NCI-H1092 treated with DMSO at 0.1 percent for 48 hours (cell line): ENCODE data around the gene ASIC1.

ENCODE experiments used
- DNase-seq: peaks from one replicate; lab custom pipeline; 2025; lab: John Stamatoyannopoulos, UW

Gene ASIC1

DNA sequence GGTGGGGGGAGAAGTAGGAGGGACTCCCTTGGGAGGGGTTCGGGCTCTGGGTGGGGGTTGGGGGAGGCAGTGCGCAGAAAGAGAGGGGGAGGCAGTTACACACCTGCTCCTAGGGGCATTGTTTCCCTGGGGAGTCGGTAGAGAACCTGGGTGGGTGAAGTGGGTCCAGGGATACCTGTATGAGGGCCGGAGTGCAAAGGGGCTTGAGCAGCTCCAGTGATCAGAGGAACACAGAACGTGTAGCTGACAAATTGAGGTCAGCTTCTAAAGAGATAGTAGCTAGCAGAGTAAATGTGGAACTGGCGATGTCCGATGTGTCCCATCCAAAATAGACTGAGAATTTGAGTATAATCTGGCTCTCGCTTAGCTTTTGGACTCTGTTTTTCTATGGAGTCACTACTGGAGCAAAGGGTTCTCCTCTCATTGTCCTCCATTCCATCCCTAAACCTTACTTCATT is 28.2 kb downstream of the ASIC1 start:
- peak; percentile 62 for DNase-seq

DNA sequence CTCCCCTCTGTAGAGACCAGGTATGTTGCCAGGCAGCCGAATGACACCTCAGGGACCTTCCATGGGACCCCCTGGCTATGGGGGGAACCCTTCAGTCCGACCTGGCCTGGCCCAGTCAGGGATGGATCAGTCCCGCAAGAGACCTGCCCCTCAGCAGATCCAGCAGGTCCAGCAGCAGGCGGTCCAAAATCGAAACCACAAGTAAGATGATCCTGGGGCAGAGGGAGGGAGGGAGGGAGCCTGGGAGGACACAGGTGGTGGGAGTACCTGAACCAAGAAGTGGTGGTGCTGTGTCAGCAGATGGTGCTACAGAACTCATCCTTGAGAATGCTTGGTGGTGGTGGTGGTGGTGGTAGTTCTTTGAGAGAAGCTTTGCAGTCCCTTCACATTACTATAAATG is 28.8 kb downstream of the ASIC1 start:
- no peak for DNase-seq

DNA sequence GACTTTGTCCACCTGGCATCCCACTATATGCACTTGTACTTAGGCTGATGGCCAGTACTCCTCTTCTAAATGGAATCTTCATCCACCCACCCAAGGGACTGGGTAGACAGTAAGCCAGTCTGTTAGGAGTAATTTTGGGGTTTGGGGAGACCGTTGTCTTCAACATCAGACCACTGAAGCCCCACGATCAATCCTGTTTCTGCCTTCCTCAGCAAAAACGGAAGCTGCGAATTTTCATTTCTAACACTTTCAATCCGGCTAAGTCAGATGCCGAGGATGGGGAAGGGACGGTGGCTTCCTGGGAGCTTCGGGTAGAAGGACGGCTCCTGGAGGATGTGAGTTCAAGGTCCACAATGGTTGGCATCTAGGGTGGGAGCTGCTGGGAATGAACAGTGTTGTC is 29.8 kb downstream of the ASIC1 start:
- DNase-seq, result no peak

DNA sequence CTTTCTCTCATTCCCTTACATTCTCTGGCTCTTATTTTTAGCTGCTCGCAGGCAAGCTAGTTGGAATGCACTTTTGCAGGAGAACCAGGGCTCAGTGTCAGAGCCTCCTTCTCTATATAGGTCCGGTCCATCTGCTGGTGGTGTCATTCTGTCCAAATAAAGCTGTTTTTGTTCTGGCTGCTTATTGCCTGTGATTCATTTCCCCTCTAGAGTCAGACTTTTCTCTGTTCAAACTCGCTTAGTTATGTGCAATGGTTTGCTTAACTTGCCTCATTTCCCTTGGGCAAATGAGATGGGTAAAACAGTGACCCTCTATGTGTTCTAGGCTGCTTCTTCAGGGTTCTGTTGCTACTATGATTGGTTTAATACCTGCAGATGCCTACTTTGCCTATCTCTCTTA is 30.6 kb downstream of the ASIC1 start:
- DNase-seq, result no peak

DNA sequence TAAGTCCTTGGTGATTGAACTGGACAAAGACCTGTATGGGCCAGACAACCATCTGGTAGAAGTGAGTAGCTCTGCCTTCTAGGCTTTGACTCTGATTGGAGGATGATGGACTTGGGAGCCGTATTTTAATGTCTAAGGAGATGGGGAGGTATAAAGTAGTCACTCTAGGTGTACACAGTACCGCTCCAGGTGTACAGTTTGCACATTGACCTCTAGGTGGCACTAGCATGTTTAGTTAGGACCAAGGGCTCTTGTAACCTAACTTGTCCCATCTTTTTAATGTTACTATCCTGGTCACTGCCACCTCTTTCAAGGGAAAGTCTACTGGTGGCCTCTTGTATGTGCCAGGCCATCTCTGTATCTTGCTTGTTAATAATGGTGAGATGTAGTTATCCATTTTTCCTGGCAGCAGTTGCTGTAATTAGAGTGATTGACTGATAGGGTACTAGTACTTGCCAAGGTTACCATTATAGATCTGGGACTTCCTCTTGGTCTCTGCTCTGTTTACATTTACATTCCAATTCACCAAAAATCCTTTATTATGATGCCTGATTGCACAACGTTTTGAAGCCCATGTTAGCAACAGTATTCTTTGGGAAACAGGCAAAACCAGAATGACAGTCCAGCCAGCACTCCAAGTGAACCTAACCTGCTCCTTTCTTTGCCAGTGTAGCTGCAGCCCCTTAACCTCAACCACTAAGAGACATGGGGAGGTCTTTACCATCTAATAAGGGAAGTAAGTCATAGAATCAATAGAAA is 31.4 kb downstream of the ASIC1 start:
- DNase-seq, result no peak

DNA sequence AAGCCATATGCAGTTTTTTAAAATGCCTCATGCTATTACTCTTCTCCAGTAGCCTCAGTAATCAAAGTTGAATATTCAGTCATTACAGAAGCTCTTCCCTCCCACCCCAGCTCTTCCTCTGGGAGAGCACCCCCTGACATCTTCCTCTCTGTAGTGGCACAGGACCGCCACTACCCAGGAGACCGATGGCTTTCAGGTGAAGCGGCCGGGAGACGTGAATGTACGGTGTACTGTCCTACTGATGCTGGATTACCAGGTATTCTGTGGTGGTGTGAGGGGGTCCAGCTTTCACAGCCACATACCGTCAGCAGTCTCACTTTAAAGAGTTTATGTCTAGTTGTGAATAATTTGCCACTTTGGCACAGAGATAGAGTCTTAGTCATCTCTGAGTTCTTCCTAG is 32.3 kb downstream of the ASIC1 start:
- DNase-seq, result no peak

DNA sequence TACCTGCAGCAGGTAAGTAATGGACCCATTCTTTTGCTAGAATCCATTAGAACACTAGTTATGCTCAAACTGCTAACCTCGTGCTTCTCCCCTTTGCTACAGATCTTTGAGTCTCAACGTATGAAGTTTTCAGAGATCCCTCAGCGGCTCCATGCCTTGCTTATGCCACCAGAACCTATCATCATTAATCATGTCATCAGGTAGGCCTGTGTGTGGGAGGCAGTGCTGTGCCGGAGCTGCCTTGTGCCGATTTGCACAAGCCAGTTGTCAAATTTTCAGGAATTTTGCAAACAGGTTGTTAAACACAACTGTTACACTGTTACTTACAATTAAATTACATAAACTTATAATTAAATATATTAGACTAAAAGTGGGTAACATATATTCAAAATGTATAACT is 33.0 kb downstream of the ASIC1 start:
- DNase-seq, result no peak

DNA sequence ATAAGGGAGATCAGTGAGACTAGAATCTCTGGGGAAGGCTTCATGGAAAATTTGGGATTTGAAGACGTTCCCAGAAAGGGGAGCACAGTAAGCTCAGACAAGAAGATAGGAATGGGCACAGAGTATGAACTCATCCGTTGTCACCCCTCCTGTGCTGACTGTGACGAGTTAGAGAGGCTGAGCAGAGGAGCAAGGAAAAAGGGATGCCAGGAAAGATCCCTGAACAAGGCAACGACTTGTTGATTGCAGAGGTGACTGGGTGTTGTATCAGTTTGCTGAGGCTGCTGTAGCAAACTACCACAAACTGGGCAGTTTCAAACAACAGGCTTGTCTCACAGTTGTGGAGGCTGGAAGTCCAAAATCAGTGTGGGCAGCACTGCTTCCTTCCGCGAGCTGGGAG is 40.6 kb downstream of the ASIC1 start:
- no peak for DNase-seq

DNA sequence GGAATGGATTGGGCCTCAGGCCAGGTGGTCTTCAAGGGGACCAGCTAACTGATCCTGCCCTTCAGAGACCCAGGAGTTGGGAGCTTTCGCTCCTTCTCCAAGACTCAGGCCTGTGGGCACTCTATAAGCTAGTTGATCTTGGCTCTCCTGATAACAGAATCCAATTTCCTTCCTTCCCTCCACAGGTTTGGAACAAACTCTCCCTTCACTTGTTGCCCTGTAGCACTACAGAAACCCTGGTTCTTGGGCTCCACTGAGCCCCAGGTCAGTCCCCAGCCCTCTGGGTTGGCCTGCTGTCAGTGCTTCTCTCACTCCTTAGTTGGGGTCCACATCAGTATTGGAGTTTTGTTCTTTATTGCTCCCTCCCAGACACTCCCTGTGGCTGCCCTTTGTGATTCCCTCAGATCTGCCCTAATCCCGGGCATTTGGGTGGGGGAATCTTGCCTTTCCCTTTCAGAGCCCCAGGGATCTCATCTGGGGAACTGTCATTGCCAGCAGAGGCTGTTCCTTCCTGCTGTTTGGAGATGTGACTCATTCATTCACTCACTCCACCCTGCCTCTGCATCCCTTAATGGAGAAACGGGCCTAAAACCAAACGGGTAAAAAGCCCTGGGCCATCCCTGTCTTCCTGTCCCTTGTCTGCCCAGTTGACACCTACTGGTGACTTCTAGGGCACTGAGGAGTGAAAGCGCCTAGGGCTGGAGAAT is 42.1 kb downstream of the ASIC1 start:
- DNase-seq, result no peak

DNA sequence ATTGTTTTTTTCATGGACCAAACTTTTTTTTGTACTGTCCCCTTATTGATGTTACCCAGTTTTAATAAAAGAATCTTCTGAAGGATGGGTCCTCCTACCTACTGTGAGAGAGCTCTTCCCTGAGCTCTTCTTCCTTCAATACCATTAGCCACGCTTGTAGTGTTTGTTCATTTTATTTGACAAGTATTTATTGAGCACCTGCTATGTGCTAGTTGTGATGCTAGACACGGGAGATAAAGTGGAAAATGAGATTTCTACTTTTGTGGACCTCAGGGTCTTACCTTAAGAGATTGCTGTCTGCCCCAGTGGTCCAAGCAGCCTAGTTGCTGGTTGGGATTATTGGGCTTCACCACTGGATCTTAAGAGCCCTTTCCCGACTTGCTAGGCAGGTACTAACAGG is 43.2 kb downstream of the ASIC1 start:
- DNase-seq, result no peak

DNA sequence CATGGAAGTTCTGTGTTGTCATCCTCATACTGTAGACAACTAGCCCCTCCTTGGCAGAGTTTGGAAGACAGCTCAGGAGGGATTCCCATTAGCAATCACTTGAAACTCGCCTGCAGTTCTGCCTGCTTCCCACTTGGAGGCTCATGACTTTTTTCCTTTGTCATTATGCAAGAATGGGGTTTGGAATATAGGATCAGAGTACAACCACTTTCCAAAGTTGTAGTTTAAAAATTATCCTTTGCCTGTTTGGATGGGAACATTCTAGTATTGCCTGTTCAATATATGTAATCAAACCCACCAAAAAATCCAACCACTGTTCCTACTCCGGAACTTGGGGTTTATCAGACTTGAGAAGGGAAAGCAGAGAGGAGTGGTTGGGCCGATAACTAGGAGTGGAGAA is 44.3 kb downstream of the ASIC1 start:
- DNase-seq, result no peak

DNA sequence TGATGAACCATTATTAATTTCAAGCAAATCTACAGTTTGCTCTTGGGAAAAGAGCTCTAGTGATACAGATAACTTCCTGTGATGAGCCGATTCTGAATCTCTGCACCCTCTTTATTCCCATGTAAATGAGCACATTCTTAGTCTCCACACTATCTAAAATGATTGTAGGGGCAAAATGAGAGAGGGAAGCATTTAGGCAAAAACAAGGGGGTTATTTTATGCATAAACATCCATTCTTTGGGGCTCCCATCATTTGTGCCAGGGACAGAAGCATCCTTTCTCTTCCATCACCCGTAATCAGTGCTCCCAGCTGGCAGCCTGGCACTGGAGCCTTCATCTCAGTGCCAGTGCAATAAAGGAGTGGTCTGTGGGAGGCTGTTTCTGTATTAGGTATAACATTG is 44.7 kb downstream of the ASIC1 start:
- DNase-seq, result no peak

DNA sequence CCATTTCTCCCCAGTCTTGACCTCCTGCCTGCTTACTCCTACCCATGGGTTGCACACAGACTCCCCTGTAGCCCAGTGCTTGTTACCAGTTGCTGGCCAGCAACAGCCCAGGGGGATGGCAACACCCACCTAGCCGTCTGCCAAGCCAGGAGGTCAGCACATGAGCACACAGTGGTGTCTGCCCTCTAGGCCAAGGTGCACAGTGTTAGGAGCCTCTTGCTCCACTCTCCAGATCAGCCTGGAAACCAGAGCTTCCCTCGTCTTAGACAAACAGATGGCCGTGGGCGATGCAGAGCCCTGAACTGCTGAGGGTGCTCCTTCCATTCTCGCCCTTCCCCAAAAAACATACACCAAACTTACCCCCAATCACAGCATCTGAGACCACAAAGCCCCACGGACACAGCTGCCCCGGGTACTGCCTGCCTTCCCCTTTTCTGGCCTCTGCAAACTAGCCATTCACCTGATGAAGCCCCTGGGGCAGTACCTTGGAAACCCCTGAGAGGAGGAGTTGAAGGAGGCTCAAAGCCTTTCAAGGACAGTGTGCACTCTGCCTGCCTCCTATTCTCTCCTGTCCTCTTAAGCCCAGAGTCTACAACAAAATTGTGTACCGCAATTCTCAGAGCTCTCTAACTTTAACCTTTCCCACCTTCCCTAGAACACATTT is 45.4 kb downstream of the ASIC1 start:
- DNase-seq, result no peak

DNA sequence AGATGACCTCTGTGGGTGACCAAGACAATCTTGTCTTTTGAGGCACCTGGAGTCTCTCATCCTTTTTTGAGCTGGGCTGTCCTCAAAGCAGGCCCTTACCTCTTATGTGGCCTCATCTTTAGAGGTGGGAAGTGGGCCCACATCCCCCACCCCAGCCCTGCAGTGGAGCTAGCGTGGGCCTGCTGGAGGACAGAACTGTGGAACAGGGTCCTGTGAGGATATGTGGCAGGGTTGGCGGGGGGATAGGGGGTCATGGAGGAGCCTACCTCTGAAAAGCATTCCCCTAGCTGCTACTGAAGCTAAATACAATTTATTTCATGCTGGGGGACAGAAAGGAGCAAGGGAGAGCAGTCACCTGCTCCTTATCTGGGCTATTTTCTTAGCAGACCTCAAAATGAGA is 46.0 kb downstream of the ASIC1 start:
- no peak for DNase-seq

DNA sequence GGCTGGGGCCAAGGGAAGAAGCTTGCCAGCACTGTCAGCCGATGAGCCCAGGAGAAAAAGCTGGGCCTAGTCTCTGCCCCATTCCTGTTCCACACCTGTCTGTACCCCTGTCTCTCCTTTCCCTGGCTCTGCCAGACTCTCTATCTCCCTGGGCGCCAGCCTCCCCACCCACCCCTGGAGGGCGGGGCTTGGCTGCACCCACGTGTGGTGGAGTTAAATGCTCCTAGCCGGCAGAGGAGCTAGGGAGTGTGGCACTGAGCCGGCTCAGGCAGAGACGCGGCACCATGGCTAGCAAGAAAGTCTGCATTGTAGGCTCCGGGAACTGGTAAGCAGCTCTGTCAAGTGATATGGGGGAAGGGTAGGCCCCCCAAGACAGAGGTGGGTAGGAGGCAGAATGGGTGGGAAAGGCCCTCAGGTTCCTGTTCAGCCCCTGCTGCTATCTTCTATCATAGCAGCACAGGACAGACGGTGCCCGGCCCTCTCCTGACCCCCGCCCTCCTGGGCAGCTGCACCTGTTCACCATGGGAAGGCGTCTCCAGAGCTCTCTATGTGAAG is 46.4 kb downstream of the ASIC1 start, which contains the start of gene GPD1:
TSS of gene GPD1 (plus strand) at position 242 of the 555 bp plus-strand sequence. CDS start at position 285, 43 bp downstream.
- peak; percentile 57 for DNase-seq

DNA sequence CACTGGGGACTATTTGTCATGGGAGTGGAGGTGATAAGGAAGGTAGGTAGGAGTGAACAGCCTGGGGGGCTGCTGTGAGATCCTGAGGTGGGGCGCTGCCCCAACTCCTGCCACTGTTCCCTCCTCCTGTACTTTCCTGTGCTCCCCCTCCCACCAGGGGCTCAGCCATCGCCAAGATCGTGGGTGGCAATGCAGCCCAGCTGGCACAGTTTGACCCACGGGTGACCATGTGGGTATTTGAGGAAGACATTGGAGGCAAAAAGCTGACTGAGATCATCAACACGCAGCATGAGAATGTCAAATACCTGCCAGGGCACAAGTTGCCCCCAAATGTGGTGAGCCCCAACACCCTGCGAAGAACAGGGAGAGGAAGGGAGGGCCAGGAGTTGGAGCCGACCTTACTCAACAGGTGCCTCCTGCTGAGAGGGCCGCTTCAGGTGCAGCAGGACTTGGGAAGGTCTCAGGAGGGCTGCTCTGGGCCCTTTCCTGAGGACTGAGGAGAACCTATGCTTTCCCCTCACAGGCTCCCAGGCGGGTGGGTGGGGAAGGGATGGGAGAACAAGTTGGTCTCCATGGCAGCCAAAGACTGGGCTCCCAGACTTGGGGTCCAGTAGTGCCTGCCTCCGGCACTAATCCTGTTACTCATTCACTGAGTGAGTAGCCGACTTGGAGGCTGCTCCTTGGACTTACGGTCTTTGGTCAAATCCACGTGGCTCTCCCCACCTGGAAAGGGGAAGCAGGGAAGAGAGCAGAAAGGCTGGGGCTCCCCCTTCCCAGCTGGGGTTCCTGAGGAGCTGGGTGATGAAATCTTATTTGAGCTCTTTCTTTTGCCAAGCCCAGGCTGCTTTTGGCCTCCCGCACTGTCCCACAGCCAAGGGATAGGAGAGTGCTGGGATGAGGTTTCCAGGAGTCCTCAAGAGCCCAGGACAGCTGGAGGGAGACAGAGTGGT is 47.3 kb downstream of the ASIC1 start:
- DNase-seq, result no peak

DNA sequence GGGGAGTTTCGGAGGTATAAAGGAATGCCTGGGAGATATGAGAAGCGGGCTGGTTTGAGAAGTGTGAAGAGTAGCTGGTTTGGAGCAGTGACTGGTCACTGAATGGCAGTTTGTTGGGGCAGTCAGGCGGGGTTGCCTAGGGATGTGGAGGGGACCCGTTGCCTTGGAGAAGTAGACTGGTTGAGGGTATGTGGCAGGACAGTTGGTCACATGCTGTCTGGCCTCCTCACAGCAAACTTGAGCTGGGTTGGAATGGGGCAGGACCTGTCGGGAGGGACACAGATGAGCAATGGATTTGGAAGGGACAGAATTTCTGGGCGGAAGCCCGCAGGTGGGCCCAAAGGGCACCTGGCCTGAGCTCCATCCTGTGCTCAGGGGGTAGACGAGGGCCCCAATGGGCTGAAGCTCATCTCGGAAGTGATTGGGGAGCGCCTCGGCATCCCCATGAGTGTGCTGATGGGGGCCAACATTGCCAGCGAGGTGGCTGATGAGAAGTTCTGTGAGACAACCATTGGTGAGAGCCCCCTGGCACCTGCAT is 48.6 kb downstream of the ASIC1 start:
- no peak for DNase-seq

DNA sequence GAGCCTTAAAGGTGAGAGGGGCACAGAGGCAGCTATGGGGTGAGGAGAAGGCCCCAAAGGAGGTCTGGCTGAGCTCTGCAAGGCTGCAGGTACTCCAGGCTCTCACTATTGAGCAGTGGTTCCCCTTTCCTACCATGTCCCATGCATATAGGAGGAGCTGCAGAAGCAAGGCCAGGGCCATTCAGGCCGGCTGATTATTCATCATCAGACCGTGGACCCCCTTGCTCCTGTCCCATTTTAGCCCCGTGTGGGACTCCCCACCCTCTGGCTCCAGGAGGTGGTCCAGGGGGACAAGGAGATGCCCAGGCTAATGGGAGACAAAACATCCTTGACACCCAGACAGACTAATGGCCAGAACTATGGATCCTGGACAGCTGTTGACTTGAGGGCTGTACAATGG is 49.5 kb downstream of the ASIC1 start:
- DNase-seq, result no peak

DNA sequence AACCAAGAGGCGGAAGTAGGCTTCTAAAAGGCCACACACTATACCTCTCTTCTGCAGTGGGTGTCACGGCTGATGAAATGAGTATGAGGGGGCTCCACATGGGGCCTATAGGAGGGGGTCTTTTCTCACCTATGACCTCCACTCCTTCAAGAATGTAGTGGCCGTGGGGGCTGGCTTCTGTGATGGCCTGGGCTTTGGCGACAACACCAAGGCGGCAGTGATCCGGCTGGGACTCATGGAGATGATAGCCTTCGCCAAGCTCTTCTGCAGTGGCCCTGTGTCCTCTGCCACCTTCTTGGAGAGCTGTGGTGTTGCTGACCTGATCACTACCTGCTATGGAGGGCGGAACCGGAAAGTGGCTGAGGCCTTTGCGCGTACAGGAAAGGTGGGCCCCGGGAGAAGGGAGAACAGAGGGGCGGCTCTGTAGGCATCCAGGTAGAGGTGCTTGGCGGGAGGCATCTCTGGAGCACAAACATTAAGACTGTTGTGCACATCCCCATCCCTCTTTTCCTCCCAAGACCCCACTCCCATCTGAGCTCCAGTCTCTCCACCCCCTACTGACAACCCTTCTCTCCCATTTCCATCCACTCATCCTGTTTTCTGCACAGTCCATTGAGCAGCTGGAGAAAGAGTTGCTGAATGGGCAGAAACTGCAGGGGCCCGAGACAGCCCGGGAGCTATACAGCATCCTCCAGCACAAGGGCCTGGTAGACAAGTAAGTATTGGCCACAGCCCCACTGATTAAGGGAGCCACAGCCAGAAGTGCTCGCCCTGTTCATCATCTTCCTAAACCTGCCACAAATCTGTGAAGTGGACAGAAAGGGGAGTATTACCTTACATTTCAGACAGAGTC is 50.2 kb downstream of the ASIC1 start:
- DNase-seq, result no peak

DNA sequence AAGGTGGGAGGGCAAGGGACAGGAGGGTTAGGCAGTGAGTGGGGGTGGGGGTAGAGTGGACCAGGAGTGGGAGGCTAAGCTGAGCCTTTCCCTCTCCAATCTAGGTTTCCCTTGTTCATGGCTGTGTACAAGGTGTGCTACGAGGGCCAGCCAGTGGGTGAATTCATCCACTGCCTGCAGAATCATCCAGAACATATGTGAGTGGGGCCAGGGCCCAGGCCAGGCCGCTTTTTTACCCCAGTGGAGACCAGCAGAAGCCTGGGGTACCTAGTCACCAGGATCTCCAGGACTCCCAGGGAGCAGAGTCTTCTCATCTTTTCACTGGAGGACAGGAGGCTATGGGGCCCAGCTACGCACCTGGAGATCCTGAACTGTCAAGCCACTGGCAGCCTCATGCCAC is 51.9 kb downstream of the ASIC1 start:
- no peak for DNase-seq
